Activated naive CD8-positive, alpha-beta T cell (primary cell): ENCODE measurements around the gene GATB.

Experiments used
- H3K27ac Mint-ChIP-seq: one replicate; pipeline ENCODE4 v1.8.0; 2021; ENCODE audit warnings: mixed read lengths
- H3K27me3 Mint-ChIP-seq: one replicate; pipeline ENCODE4 v1.8.0; 2021; ENCODE audit warnings: mixed read lengths
- H3K36me3 Mint-ChIP-seq: one replicate; pipeline ENCODE4 v1.8.0; 2021; ENCODE audit warnings: mixed read lengths
- H3K4me1 Mint-ChIP-seq: one replicate; pipeline ENCODE4 v1.8.0; 2021; ENCODE audit warnings: low read depth, mixed read lengths
- H3K4me3 Mint-ChIP-seq: one replicate; pipeline ENCODE4 v1.8.0; 2021; ENCODE audit warnings: mild to moderate bottlenecking, mixed read lengths
- H3K9me3 Mint-ChIP-seq: one replicate; pipeline ENCODE4 v1.8.0; 2021; ENCODE audit warnings: low read depth, mixed read lengths

GATB gene

DNA sequence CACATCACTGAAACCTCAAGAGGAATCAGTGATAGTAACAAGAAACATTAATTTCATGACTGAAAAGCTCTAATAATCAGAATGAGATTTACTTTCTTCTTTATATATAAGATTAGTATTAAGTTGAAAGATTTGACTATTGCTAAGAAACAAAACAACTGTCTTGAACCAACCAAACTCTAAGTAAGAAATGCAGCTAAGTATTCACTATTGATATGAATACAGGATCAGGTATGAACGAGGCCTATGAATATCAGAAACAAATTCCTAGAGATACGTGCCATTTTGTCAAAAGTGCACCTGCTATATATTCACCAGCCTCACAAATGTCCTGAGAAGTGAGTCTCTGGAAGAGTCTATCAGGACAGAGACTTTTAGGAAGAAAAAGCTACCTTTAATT lies 32.1 kb downstream of the GATB start:
- H3K4me3 Mint-ChIP-seq, result no peak overlapping the region
- no peaks in the 10 kb centered on the region for H3K9me3 Mint-ChIP-seq
- H3K36me3 Mint-ChIP-seq, result peaks cover 17% of the 10 kb centered on the region
- H3K27ac Mint-ChIP-seq, result no peak overlapping the region
- H3K27me3 Mint-ChIP-seq, result no peaks in the 10 kb centered on the region
- H3K4me1 Mint-ChIP-seq, result peaks cover 2% of the 10 kb centered on the region

DNA sequence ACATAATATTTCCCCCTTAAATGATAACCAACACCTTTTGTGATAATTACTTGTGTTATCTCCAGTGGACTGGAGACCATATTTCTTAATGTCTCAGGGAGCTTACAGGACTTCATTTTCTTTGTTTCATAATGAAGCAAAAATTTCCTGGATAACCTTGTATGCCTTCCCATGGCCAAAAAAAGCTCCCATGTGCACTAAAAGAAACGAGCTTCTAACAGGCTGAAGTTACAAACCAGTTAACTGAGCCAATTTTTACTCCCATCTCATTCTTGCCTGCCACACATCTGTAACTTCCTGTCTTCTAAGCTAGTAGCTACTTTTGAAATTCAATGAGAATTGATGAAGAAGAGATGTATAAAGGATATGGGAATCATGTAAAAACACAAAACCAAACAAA lies 32.8 kb downstream of the GATB start:
- Mint-ChIP-seq H3K4me3 (no peak overlapping the region), H3K4me1 (peaks cover 2% of the 10 kb centered on the region), H3K27me3 (no peaks in the 10 kb centered on the region), H3K36me3 (peaks cover 23% of the 10 kb centered on the region), H3K9me3 (no peaks in the 10 kb centered on the region), H3K27ac (no peak overlapping the region)

DNA sequence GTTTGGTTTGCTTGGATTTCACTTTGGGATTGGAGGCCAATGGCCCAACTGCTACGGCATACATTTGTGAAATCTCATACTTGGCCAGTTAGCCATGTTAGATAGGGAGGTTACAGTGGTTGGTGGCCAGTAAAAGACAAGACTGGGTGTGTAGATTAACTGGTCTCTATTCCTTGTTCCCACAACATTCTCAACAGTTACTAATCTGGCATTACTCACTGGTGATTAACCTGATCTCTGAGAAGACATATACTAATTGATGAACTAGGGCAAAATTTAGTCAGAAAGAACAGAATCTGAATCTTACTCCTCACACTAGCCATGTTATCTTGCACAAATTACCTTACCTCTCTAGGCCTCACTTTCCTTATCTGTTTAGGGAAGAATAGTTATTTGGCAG lies 33.4 kb downstream of the GATB start:
- H3K4me3 Mint-ChIP-seq, result no peak overlapping the region
- H3K36me3 Mint-ChIP-seq, result peaks cover 25% of the 10 kb centered on the region
- H3K4me1 Mint-ChIP-seq, result peaks cover 2% of the 10 kb centered on the region
- H3K27me3 Mint-ChIP-seq, result no peaks in the 10 kb centered on the region
- no peak overlapping the region for H3K27ac Mint-ChIP-seq
- no peaks in the 10 kb centered on the region for H3K9me3 Mint-ChIP-seq

DNA sequence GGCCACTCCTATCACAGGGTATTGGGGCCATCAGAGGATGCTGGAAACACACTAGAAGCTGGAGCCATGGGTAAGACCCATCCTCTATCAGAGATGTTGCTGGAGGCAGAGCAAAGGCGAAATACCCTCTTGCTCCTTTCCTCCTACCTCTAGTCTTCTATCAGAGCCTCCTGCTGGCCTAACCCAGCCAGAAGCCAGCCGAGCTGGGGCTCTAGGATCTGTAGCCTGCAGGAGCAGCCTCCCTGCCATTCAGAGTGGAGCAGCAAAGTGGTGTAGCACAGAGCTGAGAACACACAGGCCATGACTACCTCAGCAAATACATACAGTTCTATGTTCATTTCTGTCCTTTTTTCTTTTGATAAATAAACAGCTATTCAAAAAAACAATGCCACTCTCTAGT lies 35.7 kb downstream of the GATB start:
- Mint-ChIP-seq H3K4me1 (peaks cover 2% of the 10 kb centered on the region), H3K4me3 (no peak overlapping the region), H3K27ac (no peak overlapping the region), H3K9me3 (no peaks in the 10 kb centered on the region), H3K27me3 (no peaks in the 10 kb centered on the region), H3K36me3 (peaks cover 24% of the 10 kb centered on the region)

DNA sequence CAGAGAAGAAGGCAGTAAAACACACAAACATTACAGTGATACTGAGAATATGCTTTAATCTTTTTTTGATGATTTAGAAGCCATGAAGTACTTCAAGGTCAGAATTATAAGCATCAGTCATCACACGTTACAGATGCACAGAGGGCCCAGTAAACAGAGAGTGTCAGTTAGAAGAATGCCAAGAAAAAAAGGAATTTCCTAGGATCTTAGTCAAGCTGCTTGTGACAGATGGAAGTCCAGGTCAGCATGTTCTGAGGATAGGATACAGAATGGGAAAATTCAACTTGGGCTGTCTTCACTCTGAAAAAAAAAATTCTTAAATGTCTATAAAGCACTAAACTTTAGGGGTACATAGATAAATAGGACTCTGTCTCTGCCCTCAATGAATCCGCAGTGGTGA lies 38.9 kb downstream of the GATB start:
- no peak overlapping the region for H3K27ac Mint-ChIP-seq
- no peaks in the 10 kb centered on the region for H3K9me3 Mint-ChIP-seq
- peaks cover 2% of the 10 kb centered on the region for H3K4me1 Mint-ChIP-seq
- no peaks in the 10 kb centered on the region for H3K27me3 Mint-ChIP-seq
- H3K36me3 Mint-ChIP-seq, result peaks cover 10% of the 10 kb centered on the region
- H3K4me3 Mint-ChIP-seq, result no peak overlapping the region

DNA sequence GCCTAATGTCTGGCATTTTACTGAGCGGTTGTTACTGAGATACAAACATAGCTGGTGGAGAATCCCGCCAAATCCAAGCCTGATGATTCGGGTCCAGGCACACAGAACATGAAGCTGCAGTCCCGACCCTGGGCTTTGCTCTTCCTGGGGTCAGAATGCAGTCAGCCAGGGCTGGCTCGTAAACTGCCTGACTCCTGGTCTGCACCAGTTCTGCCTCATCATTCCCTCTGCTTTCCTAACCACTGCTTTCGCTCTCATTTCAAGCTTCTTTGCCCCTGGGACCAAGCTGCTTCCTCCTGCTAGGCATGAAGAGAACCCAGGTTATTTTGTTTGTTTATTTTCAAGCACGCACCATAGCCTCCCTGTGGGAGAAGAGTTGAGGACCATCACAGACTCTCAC lies 39.3 kb downstream of the GATB start:
- peaks cover 10% of the 10 kb centered on the region for H3K36me3 Mint-ChIP-seq
- H3K4me1 Mint-ChIP-seq, result peaks cover 2% of the 10 kb centered on the region
- no peak overlapping the region for H3K27ac Mint-ChIP-seq
- no peaks in the 10 kb centered on the region for H3K9me3 Mint-ChIP-seq
- H3K27me3 Mint-ChIP-seq, result no peaks in the 10 kb centered on the region
- no peak overlapping the region for H3K4me3 Mint-ChIP-seq

DNA sequence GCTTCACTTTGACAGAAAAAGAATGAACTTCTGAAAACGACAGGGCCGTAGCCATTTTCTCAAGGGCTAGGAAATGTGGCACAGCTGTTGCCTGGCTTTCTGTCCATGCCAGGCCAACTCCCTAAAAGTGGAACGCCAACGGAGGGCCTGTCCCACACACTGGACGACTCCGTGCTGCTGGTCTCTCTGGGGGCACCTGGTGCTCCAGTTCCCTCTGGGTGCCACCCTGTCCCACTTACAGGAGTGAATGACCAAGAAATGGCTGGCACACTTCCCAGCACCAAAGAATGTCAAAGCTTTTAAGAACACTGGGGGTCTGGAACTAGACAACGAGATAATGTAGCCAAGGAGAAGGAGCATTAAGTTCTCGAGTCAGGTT lies 40.9 kb downstream of the GATB start:
- Mint-ChIP-seq H3K9me3 (no peaks in the 10 kb centered on the region), H3K27me3 (no peaks in the 10 kb centered on the region), H3K4me3 (no peak overlapping the region), H3K36me3 (peaks cover 15% of the 10 kb centered on the region), H3K4me1 (no peaks in the 10 kb centered on the region), H3K27ac (no peak overlapping the region)

DNA sequence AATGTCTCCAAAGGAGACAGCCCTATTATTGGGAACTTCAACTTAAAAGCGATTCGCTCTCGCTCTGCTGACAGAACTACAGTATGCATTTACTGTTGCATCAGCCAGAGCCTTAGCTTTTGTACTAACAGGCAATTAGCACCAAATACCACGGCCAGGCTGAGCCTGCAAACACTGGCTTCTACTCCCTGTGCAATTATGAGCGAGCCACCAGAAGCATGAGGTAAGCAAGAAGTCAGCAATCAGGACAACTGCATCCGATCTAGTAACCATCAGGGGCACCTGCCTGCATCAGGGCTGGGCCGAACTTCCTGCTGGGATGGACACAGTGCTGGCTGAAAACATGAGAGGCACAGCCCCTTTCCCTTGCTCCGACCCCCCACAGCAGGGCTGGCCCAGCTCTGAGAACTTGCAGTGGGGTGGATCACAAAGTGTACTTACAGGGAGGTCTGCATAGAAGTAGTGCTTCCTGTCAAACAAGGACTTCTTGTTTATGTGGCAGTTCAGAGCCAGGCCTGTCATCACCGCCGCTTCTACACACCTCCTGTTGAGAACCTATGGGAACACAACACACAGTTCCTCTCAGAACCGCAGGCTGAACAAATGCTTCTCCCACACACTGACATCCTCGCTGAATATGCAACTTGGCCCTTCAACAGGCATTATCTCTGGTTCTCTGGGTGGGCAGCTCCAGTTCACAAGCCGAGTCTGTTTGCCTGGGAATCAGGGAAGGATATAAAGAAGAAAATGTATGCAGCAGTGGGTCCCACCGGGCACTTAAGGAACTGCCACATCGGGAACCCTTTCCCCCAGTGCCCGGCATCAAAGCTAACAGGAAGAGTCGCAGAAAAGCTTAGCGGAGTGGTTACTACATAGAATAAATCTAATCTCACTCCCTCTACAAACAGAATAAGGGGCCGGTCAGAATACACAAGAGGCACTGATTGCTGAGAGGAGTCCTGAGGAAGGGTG lies 41.5 kb downstream of the GATB start:
- H3K9me3 Mint-ChIP-seq, result no peaks in the 10 kb centered on the region
- no peaks in the 10 kb centered on the region for H3K4me1 Mint-ChIP-seq
- H3K36me3 Mint-ChIP-seq, result peaks cover 17% of the 10 kb centered on the region

DNA sequence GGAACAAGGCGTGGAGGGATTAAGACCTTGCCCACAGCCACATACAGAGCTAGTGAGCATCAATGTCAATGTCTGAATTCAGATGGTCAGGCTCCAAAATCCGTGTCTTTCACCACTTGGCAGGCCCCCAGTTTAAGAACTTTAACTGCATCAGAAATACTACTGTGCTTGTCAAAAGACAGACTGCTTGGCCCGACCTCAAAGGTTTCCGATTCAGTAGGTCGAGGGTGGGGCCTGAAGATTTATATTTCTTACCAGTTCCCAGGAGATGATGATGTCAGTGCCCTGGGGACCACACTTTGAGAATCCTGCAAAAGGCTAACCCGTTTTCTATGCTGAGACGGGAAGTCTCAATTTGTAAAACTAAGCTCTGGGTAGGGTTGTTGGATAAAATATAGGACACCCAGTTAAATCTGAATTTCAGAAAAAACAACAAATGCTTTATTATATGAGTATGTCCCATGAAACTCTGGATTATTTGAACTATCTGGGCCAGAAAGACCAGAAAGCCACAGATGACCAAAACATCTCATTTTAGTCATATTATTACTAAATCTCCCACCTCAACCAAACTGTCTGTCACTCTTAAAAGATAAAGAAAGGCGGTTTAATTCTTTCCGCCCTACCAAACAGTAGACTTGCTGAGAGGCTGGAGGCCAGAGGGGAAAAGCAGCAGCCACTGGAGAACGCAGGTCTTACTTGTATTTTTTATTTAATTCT lies 42.7 kb downstream of the GATB start:
- Mint-ChIP-seq H3K4me3 (no peak overlapping the region), H3K27me3 (no peaks in the 10 kb centered on the region), H3K36me3 (peaks cover 10% of the 10 kb centered on the region), H3K9me3 (no peaks in the 10 kb centered on the region), H3K4me1 (no peaks in the 10 kb centered on the region), H3K27ac (no peak overlapping the region)

More for the DNA sequence above, 41.5 kb downstream of the GATB start:
- H3K27ac Mint-ChIP-seq, result no peak overlapping the region
- H3K4me3 Mint-ChIP-seq, result no peak overlapping the region
- H3K27me3 Mint-ChIP-seq, result no peaks in the 10 kb centered on the region

DNA sequence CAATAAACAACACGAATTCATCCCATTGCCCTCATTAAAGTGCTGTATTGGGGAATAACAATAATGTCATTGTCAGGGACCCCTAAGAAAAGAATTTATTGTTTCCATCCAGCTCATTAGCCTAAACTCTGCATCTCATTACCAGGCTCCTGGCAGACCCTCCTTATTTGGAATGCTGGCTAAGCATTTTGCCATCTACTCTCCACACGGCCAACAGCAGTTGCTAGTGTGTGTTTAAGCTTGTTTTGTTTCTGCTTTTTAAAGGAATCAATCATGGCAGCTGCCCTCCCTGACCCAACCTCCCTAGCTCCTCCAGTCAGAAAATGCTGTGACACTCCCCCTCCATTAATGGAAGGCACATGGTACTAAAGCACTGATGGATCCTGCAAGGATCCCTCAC lies 43.5 kb downstream of the GATB start:
- Mint-ChIP-seq H3K4me3 (no peak overlapping the region), H3K27me3 (no peaks in the 10 kb centered on the region), H3K36me3 (peaks cover 7% of the 10 kb centered on the region), H3K27ac (no peak overlapping the region), H3K4me1 (no peaks in the 10 kb centered on the region), H3K9me3 (no peaks in the 10 kb centered on the region)

DNA sequence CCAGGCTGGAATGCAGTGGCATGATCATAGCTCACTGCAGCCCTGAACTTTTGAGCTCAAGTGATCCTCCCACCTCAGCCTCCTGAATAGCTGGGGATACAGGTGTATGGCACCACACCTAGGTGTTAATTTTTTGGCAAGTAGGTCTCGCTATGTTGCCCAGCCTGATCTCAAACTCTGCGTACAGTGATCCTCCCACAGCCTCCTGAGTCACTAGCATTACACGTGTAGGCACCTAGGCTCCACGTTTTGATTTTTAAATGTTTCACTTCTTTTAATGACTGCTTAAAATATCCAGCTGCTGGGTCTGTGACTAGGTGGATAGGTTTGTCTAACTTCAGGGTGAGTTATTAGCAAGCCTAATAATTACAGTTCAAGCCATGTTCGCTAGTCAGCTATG lies 44.5 kb downstream of the GATB start:
- Mint-ChIP-seq H3K4me1 (no peaks in the 10 kb centered on the region), H3K27ac (no peak overlapping the region), H3K27me3 (no peaks in the 10 kb centered on the region), H3K36me3 (peaks cover 6% of the 10 kb centered on the region), H3K9me3 (no peaks in the 10 kb centered on the region), H3K4me3 (no peak overlapping the region)

DNA sequence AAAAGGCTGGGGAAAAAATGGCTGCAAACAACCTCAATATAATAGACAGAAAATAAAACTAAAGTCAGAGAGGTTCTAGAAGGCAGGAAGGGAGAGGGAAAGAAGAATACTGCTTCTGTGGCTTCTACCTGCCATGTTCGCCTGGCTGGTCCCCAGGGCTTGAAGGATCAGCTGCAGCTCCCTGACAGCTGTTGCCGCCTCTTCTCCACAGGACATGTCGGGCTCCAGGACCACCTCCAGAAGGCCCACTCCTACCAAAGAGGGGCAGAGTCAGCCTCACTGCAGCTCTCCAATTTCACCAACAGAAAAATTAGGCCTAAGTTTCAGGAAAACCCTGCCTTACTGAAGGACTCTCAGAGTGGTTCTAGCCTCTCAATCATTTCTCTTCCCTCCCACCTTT lies 44.9 kb downstream of the GATB start:
- Mint-ChIP-seq H3K27ac (no peak overlapping the region), H3K27me3 (no peaks in the 10 kb centered on the region), H3K36me3 (peaks cover 8% of the 10 kb centered on the region), H3K9me3 (no peaks in the 10 kb centered on the region), H3K4me3 (no peak overlapping the region), H3K4me1 (no peaks in the 10 kb centered on the region)

DNA sequence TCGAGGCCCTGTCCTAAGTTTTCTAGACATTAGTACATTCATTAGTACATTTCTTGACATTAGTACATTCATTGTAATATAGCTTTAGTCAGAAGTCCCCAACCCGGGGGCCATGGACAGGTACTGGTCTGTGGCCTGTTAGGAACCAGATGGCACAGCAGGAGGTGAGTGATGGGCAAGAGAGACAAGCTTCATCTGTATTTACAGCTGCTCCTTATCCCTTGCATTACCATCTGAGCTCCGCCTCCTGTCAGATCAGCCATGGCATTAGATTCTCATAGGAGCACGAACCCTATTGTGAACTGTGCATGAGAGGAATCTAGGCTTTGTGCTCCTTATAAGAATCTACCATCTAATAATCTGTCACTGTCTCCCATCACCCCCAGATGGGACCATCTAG lies 48.0 kb downstream of the GATB start:
- Mint-ChIP-seq H3K27me3 (no peaks in the 10 kb centered on the region), H3K4me1 (no peaks in the 10 kb centered on the region), H3K36me3 (peaks cover 12% of the 10 kb centered on the region), H3K27ac (no peak overlapping the region), H3K4me3 (no peak overlapping the region), H3K9me3 (no peaks in the 10 kb centered on the region)

DNA sequence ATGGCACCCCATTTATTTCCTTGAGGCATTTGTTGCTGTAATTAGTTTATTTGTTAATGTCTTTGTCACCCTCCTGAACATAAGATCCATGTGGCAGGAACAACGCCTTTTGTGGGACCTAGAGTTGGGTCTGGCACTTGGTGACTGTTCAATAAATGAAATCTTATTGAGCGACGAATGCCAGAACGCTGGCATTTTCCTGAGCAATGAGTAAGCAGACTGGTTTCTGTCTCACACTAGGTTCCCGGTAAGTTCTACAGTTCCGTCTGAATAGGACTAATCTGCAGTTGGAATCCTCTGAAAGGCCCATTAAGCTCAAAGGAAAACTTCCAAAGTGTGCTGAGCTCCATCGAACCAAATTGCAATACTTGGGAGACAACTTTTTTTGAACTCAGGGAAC lies 49.2 kb downstream of the GATB start:
- Mint-ChIP-seq H3K9me3 (no peaks in the 10 kb centered on the region), H3K4me3 (no peak overlapping the region), H3K36me3 (peaks cover 15% of the 10 kb centered on the region), H3K27ac (no peak overlapping the region), H3K27me3 (no peaks in the 10 kb centered on the region), H3K4me1 (no peaks in the 10 kb centered on the region)

DNA sequence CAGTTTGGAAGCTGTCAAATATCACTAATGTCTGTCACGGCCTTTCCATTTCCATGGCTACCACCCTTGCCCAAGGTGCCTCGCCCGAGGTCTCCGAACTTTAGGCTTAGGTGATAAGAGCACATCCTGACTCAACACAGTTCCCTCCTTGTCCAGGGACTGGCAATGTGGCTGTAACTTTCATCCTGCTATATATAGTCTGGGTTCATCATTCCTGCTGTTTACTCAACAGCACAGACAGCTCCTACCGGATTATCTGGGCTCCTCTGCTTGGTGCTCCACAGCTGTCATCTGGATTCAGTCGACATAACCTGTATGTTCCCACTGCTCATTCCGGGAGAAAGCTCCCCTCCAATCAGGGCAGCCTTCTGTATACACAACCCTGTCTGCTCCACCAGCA lies 51.2 kb downstream of the GATB start:
- H3K4me1 Mint-ChIP-seq, result no peaks in the 10 kb centered on the region
- H3K27me3 Mint-ChIP-seq, result no peaks in the 10 kb centered on the region
- peaks cover 11% of the 10 kb centered on the region for H3K36me3 Mint-ChIP-seq
- no peak overlapping the region for H3K27ac Mint-ChIP-seq
- H3K4me3 Mint-ChIP-seq, result no peak overlapping the region
- H3K9me3 Mint-ChIP-seq, result no peaks in the 10 kb centered on the region
